GM12873 (cell line): Measurements from ENCODE around the gene PRDM16.

Experiments used
- CTCF ChIP-seq: IDR thresholded peaks from 2 replicates; pipeline ENCODE4 v1.5.1; 2012; ENCODE audit warnings: low read depth, mild to moderate bottlenecking, moderate library complexity, low read length, control low read depth; ENCODE audit not compliant: insufficient read depth; ENCODE audit errors: missing control alignments

PRDM16 gene

GRCh38 chr1:3349161-3349967, 280.4 kb downstream of the PRDM16 start:
- no peak for TF ChIP-seq CTCF

GRCh38 chr1:3349968-3350299, 280.9 kb downstream of the PRDM16 start:
- TF ChIP-seq CTCF, result no peak

- TF ChIP-seq CTCF, result no peak
Observed at GRCh38 chr1:3350506-3351261, 281.7 kb downstream of the PRDM16 start.

- no peak for TF ChIP-seq CTCF
Observed at GRCh38 chr1:3351449-3352298, 282.7 kb downstream of the PRDM16 start.

- no peak for TF ChIP-seq CTCF
Observed at GRCh38 chr1:3352299-3352951, 283.4 kb downstream of the PRDM16 start.

- no peak for TF ChIP-seq CTCF
Observed at GRCh38 chr1:3352952-3353331, 283.9 kb downstream of the PRDM16 start.
